ENCODE results near the gene UBE3C. TPM values are rescaled to one million over a fixed set of nuclear protein-coding genes. Genes with fewer than 3 reads are reported as not detected.

UBE3C gene
- total and polyA plus RNA-seq, 2 of the 13 experiments (the other 11 are each of a cell fraction or from before 2014, with no cell fraction given) = 27.0 to 48.2 TPM

- TF ChIP-seq ZNF749 (CRISPR knock-in tag; IDR thresholded peaks at IDR 0.05; ENCODE audit: borderline replicate concordance) (no peak), ERF (CRISPR knock-in tag; IDR thresholded peaks at IDR 0.05) (0 out of 2 replicates have a peak, but pooled peaks have one; percentile 46), JARID2 (CRISPR knock-in tag; IDR thresholded peaks at IDR 0.05; ENCODE audit: insufficient replicate concordance) (no peak), ZNF883 (CRISPR knock-in tag; IDR thresholded peaks at IDR 0.05; ENCODE audit: not compliant biosample characterization) (peak; percentile 48), GTF2F1 (IDR thresholded peaks at IDR 0.05; ENCODE audit: low read length) (no peak), CEBPB (IDR thresholded peaks at IDR 0.05; ENCODE audit: borderline replicate concordance, low read depth, low read length) (no peak), SMYD3 (CRISPR knock-in tag; IDR thresholded peaks at IDR 0.05) (no peak), POLR2AphosphoS5 (IDR thresholded peaks at IDR 0.05; ENCODE audit: low read depth, low read length) (no peak), ZFP82 (CRISPR knock-in tag; IDR thresholded peaks at IDR 0.05; ENCODE audit: borderline replicate concordance) (no peak), HNRNPLL (IDR thresholded peaks at IDR 0.05; ENCODE audit: low read depth, low read length, poor library complexity, severe bottlenecking) (peak; percentile 53), ZNF318 (CRISPR knock-in tag; IDR thresholded peaks at IDR 0.05) (no peak), ZNF792 (CRISPR knock-in tag; IDR thresholded peaks at IDR 0.05) (no peak), EED (CRISPR knock-in tag; IDR thresholded peaks at IDR 0.05) (0 out of 2 replicates have a peak, but pooled peaks have one; percentile 51), WIZ (CRISPR knock-in tag; IDR thresholded peaks at IDR 0.05) (no peak), GPBP1L1 (CRISPR knock-in tag; IDR thresholded peaks at IDR 0.05) (no peak), CCAR2 (optimal IDR thresholded peaks at IDR 0.05; ENCODE audit: low read depth, low read length) (no peak), GRHL1 (CRISPR knock-in tag; conservative IDR thresholded peaks at IDR 0.05) (no peak), ZNF850 (CRISPR knock-in tag; conservative IDR thresholded peaks at IDR 0.05) (no peak)
These were observed 140.3 kb downstream of the UBE3C start (continued) for GRCh38 chr7:157278791-157279724.

Measured in HepG2 (cell line).